Measurements from ENCODE around the gene TSPAN9.
A peak's percentile ranks its signal among the peaks of the same experiment; 100 is the strongest.

Gene TSPAN9

GRCh38 chr12:3128498-3129293, 51.5 kb downstream of the TSPAN9 start:
- DNase-seq = no peak

- DNase-seq = no peak
Observed at GRCh38 chr12:3129301-3130056, 52.3 kb downstream of the TSPAN9 start.

- DNase-seq = no peak
Observed at GRCh38 chr12:3130057-3130830, 53.1 kb downstream of the TSPAN9 start.

- no peak for DNase-seq
Observed at GRCh38 chr12:3131129-3131528, 54.0 kb downstream of the TSPAN9 start.

- DNase-seq = no peak
Observed at GRCh38 chr12:3132636-3133404, 55.6 kb downstream of the TSPAN9 start.

- DNase-seq = no peak
Observed at GRCh38 chr12:3133405-3133783, 56.2 kb downstream of the TSPAN9 start.

GRCh38 chr12:3134126-3134525, 56.9 kb downstream of the TSPAN9 start:
- no peak for DNase-seq

- DNase-seq = no peak
Observed at GRCh38 chr12:3134526-3135135, 57.5 kb downstream of the TSPAN9 start.

GRCh38 chr12:3135522-3136461, 58.6 kb downstream of the TSPAN9 start:
- DNase-seq = no peak

- no peak for DNase-seq
Observed at GRCh38 chr12:3136641-3137267, 59.6 kb downstream of the TSPAN9 start.

GRCh38 chr12:3137268-3137781, 60.1 kb downstream of the TSPAN9 start:
- peak; percentile 81 for DNase-seq

- no peak for DNase-seq
Observed at GRCh38 chr12:3137814-3138445, 60.8 kb downstream of the TSPAN9 start.

GRCh38 chr12:3138941-3139511, 61.8 kb downstream of the TSPAN9 start:
- peak; percentile 65 for DNase-seq

GRCh38 chr12:3139760-3140159, 62.6 kb downstream of the TSPAN9 start:
- DNase-seq = no peak

GRCh38 chr12:3140284-3140683, 63.1 kb downstream of the TSPAN9 start:
- no peak for DNase-seq

- DNase-seq = no peak
Observed at GRCh38 chr12:3141339-3142321, 64.5 kb downstream of the TSPAN9 start.

GRCh38 chr12:3142386-3142785, 65.2 kb downstream of the TSPAN9 start:
- no peak for DNase-seq

- DNase-seq = no peak
Observed at GRCh38 chr12:3144495-3144894, 67.3 kb downstream of the TSPAN9 start.
